Transverse colon (tissue), 4 donors: ENCODE measurements around the gene ERC2.

Source experiments
- POLR2AphosphoS5 ChIP-seq, 3 donors: sonication (generic); formaldehyde crosslinking; IDR thresholded peaks; one replicate each; pipeline ENCODE4 v1.6.1; 2016; ENCODE audit warnings: antibody characterized with exemption in 3 of 3
- TF ChIP-seq, protein P1 (sequence below), 5 experiments: fragments of 200-600 bp in 3 of 5; fragments of 450-650 bp in 2 of 5; sonication (generic) in 3 of 5; IDR thresholded peaks; 1 replicate in 2 of 5; 2 replicates in 3 of 5; pipeline ENCODE4 v1.5.1; 2016 to 2017; ENCODE audit warnings: antibody characterized with exemption in 5 of 5, inconsistent platforms in 3 of 5, mild to moderate bottlenecking in 2 of 5, moderate library complexity in 1 of 5

DNA sequence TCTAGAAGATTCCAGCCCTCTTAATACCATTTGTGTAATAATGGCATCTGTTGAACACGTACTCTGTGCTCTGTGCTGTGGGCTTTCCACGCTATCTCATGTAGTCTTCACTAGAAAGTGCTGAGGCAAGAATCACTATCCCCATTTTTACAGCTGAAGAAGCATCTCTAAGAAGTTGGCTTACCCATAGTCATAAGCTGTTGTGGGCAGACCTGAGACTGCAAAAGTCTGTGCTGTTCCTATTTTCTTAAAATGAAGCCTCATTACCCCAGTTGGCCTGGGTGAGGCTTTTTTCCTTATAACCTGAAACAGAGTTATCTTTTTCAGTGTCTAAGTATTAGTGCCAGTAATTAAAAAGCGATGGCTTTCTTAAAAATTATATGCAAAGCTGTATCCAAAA, 58.5 kb downstream of the ERC2 start:
- TF ChIP-seq, protein P1, sequence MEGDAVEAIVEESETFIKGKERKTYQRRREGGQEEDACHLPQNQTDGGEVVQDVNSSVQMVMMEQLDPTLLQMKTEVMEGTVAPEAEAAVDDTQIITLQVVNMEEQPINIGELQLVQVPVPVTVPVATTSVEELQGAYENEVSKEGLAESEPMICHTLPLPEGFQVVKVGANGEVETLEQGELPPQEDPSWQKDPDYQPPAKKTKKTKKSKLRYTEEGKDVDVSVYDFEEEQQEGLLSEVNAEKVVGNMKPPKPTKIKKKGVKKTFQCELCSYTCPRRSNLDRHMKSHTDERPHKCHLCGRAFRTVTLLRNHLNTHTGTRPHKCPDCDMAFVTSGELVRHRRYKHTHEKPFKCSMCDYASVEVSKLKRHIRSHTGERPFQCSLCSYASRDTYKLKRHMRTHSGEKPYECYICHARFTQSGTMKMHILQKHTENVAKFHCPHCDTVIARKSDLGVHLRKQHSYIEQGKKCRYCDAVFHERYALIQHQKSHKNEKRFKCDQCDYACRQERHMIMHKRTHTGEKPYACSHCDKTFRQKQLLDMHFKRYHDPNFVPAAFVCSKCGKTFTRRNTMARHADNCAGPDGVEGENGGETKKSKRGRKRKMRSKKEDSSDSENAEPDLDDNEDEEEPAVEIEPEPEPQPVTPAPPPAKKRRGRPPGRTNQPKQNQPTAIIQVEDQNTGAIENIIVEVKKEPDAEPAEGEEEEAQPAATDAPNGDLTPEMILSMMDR (IDR thresholded peaks at IDR 0.05): no peak
- no peak for TF ChIP-seq POLR2AphosphoS5 (IDR thresholded peaks at IDR 0.05)
